GM19023 (cell line): Measurements from ENCODE around the gene HEATR5A.
A peak's percentile ranks its signal among the peaks of the same experiment; 100 is the strongest.
"Not testable (repeated sequence)": the region's sequence is repeated elsewhere in the genome, so short reads cannot be mapped to it uniquely, and the experiment has no call there.

Experiments
- ATAC-seq: cut with Tn5 transposase; IDR thresholded peaks from one replicate; pipeline ENCODE4 v1.9.1; 2021; ENCODE audit warnings: mild to moderate bottlenecking, moderate library complexity; ENCODE audit not compliant: unreplicated experiment

The HEATR5A gene

GRCh38 chr14:31287294-31287972 lies 132.9 kb downstream of the HEATR5A start:
- ATAC-seq, result no peak

- no peak for ATAC-seq
Observed at GRCh38 chr14:31286456-31287293, 133.7 kb downstream of the HEATR5A start.

GRCh38 chr14:31283578-31284252 lies 136.6 kb downstream of the HEATR5A start:
- ATAC-seq, result peak; percentile 56

GRCh38 chr14:31283153-31283552 lies 137.2 kb downstream of the HEATR5A start:
- ATAC-seq, result peak; percentile 25

GRCh38 chr14:31280871-31281220 lies 139.5 kb downstream of the HEATR5A start:
- no peak for ATAC-seq

GRCh38 chr14:31280132-31280870 lies 140.0 kb downstream of the HEATR5A start:
- ATAC-seq, result no peak

- no peak for ATAC-seq
Observed at GRCh38 chr14:31278883-31279282, 141.5 kb downstream of the HEATR5A start.

- no peak for ATAC-seq
Observed at GRCh38 chr14:31277085-31277484, 143.3 kb downstream of the HEATR5A start.

GRCh38 chr14:31276417-31276816 lies 143.9 kb downstream of the HEATR5A start:
- ATAC-seq, result not testable (repeated sequence)

- ATAC-seq, result no peak
Observed at GRCh38 chr14:31275731-31276130, 144.6 kb downstream of the HEATR5A start.

- ATAC-seq, result no peak
Observed at GRCh38 chr14:31271648-31272047, 148.7 kb downstream of the HEATR5A start.

- no peak for ATAC-seq
Observed at GRCh38 chr14:31270196-31270772, 150.1 kb downstream of the HEATR5A start.

- no peak for ATAC-seq
Observed at GRCh38 chr14:31269634-31270195, 150.6 kb downstream of the HEATR5A start.

GRCh38 chr14:31268216-31268615 lies 152.1 kb downstream of the HEATR5A start:
- no peak for ATAC-seq

GRCh38 chr14:31266437-31267331 lies 153.7 kb downstream of the HEATR5A start:
- no peak for ATAC-seq

- ATAC-seq, result no peak
Observed at GRCh38 chr14:31265701-31266398, 154.5 kb downstream of the HEATR5A start.

- ATAC-seq, result no peak
Observed at GRCh38 chr14:31263485-31264133, 156.7 kb downstream of the HEATR5A start.
